ENCODE results near the gene AMPD3. TPM values are rescaled to one million over a fixed set of nuclear protein-coding genes. Genes with fewer than 3 reads are reported as not detected.
A peak's percentile ranks its signal among the peaks of the same experiment; 100 is the strongest.

The AMPD3 gene
- total and polyA plus RNA-seq, 2 of the 13 experiments (the other 11 are each of a cell fraction or from before 2014, with no cell fraction given) = 0.33 to 2.3 TPM

DNA sequence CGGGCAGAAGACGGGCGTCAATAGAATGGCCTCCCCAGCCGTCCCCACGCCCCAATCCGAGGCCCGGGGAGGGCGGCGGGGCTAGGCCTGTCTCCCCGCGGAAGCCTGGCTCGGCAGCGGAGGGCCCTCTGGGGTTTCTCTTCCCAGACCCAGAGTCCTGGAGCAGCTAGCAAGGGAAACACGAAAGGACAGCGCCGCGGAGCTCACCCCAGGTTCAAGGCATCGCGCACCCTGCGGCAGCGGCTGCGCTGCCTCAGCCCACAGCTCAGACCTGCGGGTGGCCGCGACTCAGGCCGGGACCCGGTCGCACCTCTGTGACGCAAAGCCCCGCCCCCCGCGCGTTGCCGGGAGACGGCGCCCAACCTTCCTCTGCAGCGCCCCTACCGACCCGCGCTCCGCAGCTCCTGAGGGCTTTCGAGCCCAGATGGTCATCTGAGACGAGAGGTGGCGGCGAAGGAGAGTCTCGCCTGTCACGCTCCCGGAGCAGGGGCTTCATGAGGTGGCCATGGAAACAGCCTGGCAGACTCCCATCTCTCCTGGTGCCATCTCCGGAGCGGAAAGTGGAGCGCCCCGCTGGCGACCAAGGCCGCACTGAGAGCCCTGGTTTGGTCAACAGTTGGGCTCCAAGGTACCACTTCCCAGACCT is 86.0 kb downstream of the AMPD3 start, which contains the start of gene RNF141 (continued):
- TF ChIP-seq ZNF724P (CRISPR knock-in tag; IDR thresholded peaks at IDR 0.05; ENCODE audit: borderline replicate concordance) (no peak), ZNF607 (CRISPR knock-in tag; IDR thresholded peaks at IDR 0.05; ENCODE audit: borderline replicate concordance) (peak; percentile 51; the same call in 1 of the 2 replicates), TBP (CRISPR knock-in tag; IDR thresholded peaks at IDR 0.05) (no peak), KLF6 (CRISPR knock-in tag; IDR thresholded peaks at IDR 0.05) (peak; percentile 65), ZNF703 (CRISPR knock-in tag; IDR thresholded peaks at IDR 0.05; ENCODE audit: borderline replicate concordance) (no peak), HES4 (CRISPR knock-in tag; IDR thresholded peaks at IDR 0.05; ENCODE audit: borderline replicate concordance) (peak; percentile 49; the same call in 1 of the 2 replicates), FOXK1 (CRISPR knock-in tag; IDR thresholded peaks at IDR 0.05; ENCODE audit: borderline replicate concordance, low read depth) (peak; percentile 70; the same call in 1 of the 2 replicates), ZNF33B (CRISPR knock-in tag; IDR thresholded peaks at IDR 0.05) (0 out of 2 replicates have a peak, but pooled peaks have one; percentile 31)
- TF ChIP-seq, protein P1, sequence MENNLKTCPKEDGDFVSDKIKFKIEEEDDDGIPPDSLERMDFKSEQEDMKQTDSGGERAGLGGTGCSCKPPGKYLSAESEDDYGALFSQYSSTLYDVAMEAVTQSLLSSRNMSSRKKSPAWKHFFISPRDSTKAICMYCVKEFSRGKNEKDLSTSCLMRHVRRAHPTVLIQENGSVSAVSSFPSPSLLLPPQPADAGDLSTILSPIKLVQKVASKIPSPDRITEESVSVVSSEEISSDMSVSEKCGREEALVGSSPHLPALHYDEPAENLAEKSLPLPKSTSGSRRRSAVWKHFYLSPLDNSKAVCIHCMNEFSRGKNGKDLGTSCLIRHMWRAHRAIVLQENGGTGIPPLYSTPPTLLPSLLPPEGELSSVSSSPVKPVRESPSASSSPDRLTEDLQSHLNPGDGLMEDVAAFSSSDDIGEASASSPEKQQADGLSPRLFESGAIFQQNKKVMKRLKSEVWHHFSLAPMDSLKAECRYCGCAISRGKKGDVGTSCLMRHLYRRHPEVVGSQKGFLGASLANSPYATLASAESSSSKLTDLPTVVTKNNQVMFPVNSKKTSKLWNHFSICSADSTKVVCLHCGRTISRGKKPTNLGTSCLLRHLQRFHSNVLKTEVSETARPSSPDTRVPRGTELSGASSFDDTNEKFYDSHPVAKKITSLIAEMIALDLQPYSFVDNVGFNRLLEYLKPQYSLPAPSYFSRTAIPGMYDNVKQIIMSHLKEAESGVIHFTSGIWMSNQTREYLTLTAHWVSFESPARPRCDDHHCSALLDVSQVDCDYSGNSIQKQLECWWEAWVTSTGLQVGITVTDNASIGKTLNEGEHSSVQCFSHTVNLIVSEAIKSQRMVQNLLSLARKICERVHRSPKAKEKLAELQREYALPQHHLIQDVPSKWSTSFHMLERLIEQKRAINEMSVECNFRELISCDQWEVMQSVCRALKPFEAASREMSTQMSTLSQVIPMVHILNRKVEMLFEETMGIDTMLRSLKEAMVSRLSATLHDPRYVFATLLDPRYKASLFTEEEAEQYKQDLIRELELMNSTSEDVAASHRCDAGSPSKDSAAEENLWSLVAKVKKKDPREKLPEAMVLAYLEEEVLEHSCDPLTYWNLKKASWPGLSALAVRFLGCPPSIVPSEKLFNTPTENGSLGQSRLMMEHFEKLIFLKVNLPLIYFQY (CRISPR knock-in tag; IDR thresholded peaks at IDR 0.05; ENCODE audit: borderline replicate concordance) = peak; percentile 77
- TF ChIP-seq, protein P2, sequence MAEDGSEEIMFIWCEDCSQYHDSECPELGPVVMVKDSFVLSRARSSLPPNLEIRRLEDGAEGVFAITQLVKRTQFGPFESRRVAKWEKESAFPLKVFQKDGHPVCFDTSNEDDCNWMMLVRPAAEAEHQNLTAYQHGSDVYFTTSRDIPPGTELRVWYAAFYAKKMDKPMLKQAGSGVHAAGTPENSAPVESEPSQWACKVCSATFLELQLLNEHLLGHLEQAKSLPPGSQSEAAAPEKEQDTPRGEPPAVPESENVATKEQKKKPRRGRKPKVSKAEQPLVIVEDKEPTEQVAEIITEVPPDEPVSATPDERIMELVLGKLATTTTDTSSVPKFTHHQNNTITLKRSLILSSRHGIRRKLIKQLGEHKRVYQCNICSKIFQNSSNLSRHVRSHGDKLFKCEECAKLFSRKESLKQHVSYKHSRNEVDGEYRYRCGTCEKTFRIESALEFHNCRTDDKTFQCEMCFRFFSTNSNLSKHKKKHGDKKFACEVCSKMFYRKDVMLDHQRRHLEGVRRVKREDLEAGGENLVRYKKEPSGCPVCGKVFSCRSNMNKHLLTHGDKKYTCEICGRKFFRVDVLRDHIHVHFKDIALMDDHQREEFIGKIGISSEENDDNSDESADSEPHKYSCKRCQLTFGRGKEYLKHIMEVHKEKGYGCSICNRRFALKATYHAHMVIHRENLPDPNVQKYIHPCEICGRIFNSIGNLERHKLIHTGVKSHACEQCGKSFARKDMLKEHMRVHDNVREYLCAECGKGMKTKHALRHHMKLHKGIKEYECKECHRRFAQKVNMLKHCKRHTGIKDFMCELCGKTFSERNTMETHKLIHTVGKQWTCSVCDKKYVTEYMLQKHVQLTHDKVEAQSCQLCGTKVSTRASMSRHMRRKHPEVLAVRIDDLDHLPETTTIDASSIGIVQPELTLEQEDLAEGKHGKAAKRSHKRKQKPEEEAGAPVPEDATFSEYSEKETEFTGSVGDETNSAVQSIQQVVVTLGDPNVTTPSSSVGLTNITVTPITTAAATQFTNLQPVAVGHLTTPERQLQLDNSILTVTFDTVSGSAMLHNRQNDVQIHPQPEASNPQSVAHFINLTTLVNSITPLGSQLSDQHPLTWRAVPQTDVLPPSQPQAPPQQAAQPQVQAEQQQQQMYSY (CRISPR knock-in tag; IDR thresholded peaks at IDR 0.05) = no peak
- TF ChIP-seq, protein P3, sequence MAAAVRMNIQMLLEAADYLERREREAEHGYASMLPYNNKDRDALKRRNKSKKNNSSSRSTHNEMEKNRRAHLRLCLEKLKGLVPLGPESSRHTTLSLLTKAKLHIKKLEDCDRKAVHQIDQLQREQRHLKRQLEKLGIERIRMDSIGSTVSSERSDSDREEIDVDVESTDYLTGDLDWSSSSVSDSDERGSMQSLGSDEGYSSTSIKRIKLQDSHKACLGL (CRISPR knock-in tag; IDR thresholded peaks at IDR 0.05) = peak; percentile 81
- TF ChIP-seq, protein P4, sequence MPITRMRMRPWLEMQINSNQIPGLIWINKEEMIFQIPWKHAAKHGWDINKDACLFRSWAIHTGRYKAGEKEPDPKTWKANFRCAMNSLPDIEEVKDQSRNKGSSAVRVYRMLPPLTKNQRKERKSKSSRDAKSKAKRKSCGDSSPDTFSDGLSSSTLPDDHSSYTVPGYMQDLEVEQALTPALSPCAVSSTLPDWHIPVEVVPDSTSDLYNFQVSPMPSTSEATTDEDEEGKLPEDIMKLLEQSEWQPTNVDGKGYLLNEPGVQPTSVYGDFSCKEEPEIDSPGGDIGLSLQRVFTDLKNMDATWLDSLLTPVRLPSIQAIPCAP (CRISPR knock-in tag; IDR thresholded peaks at IDR 0.05; ENCODE audit: low read depth) = no peak
- TF ChIP-seq, protein P5, sequence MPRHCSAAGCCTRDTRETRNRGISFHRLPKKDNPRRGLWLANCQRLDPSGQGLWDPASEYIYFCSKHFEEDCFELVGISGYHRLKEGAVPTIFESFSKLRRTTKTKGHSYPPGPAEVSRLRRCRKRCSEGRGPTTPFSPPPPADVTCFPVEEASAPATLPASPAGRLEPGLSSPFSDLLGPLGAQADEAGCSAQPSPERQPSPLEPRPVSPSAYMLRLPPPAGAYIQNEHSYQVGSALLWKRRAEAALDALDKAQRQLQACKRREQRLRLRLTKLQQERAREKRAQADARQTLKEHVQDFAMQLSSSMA (CRISPR knock-in tag; IDR thresholded peaks at IDR 0.05) = peak; percentile 89
- TF ChIP-seq, protein P6, sequence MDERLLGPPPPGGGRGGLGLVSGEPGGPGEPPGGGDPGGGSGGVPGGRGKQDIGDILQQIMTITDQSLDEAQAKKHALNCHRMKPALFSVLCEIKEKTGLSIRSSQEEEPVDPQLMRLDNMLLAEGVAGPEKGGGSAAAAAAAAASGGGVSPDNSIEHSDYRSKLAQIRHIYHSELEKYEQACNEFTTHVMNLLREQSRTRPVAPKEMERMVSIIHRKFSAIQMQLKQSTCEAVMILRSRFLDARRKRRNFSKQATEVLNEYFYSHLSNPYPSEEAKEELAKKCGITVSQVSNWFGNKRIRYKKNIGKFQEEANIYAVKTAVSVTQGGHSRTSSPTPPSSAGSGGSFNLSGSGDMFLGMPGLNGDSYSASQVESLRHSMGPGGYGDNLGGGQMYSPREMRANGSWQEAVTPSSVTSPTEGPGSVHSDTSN (CRISPR knock-in tag; IDR thresholded peaks at IDR 0.05) = no peak
- TF ChIP-seq, protein P7, sequence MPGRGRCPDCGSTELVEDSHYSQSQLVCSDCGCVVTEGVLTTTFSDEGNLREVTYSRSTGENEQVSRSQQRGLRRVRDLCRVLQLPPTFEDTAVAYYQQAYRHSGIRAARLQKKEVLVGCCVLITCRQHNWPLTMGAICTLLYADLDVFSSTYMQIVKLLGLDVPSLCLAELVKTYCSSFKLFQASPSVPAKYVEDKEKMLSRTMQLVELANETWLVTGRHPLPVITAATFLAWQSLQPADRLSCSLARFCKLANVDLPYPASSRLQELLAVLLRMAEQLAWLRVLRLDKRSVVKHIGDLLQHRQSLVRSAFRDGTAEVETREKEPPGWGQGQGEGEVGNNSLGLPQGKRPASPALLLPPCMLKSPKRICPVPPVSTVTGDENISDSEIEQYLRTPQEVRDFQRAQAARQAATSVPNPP (CRISPR knock-in tag; IDR thresholded peaks at IDR 0.05) = no peak

All from HepG2 (cell line).